HepG2 (cell line): ENCODE results near the gene EEA1.

Experiments
- SMYD3 ChIP-seq: sonication (generic); formaldehyde crosslinking; IDR thresholded peaks from 2 replicates; pipeline ENCODE4 v1.8.1; 2023; ENCODE audit warnings: mild to moderate bottlenecking, missing genetic modification reagents
- SP2 ChIP-seq: sonication (generic); formaldehyde crosslinking; IDR thresholded peaks from 2 replicates; pipeline ENCODE4 v1.5.1; 2020; ENCODE audit warnings: mild to moderate bottlenecking, missing genetic modification reagents
- ZFP1 ChIP-seq: IDR thresholded peaks from 2 replicates; pipeline ENCODE4 v1.6.1; 2016
- ZNF10 ChIP-seq: sonication (generic); formaldehyde crosslinking; IDR thresholded peaks from 2 replicates; pipeline ENCODE4 v1.4.0; 2020; ENCODE audit warnings: mild to moderate bottlenecking, low read depth, missing genetic modification reagents, borderline replicate concordance
- TF ChIP-seq, protein P1 (sequence below): sonication (generic); formaldehyde crosslinking; IDR thresholded peaks from 2 replicates; pipeline ENCODE4 v1.8.1; 2023; ENCODE audit warnings: missing genetic modification reagents, inconsistent platforms, borderline replicate concordance
- TF ChIP-seq, protein P2 (sequence below): sonication (generic); formaldehyde crosslinking; IDR thresholded peaks from 2 replicates; pipeline ENCODE4 v1.5.0; 2020; ENCODE audit warnings: mild to moderate bottlenecking, missing genetic modification reagents, moderate library complexity

DNA sequence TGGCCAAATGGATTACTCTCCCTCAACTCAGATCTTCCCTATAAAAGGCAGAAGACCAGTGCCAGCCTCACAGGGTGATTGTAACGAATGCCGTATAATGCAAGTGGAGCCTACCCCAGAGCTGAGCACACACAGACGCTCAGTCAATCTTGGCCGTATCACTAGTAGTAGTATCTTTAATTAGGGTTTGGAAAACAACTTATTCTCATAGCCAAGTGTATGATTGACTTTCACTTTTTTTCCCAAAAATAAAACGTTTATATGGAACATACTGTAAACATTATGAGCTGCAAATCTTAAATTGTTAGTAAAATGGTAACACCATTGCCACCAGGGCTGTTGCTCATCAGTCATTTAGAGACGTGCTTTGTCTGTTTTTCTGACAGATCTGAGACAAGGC, 195.9 kb downstream of the EEA1 start:
- TF ChIP-seq, protein P1, sequence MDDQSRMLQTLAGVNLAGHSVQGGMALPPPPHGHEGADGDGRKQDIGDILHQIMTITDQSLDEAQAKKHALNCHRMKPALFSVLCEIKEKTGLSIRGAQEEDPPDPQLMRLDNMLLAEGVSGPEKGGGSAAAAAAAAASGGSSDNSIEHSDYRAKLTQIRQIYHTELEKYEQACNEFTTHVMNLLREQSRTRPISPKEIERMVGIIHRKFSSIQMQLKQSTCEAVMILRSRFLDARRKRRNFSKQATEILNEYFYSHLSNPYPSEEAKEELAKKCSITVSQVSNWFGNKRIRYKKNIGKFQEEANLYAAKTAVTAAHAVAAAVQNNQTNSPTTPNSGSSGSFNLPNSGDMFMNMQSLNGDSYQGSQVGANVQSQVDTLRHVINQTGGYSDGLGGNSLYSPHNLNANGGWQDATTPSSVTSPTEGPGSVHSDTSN (CRISPR knock-in tag) = no peak
- TF ChIP-seq ZNF10 (CRISPR knock-in tag) = no peak
- TF ChIP-seq ZFP1 (CRISPR knock-in tag) = no peak
- TF ChIP-seq, protein P2, sequence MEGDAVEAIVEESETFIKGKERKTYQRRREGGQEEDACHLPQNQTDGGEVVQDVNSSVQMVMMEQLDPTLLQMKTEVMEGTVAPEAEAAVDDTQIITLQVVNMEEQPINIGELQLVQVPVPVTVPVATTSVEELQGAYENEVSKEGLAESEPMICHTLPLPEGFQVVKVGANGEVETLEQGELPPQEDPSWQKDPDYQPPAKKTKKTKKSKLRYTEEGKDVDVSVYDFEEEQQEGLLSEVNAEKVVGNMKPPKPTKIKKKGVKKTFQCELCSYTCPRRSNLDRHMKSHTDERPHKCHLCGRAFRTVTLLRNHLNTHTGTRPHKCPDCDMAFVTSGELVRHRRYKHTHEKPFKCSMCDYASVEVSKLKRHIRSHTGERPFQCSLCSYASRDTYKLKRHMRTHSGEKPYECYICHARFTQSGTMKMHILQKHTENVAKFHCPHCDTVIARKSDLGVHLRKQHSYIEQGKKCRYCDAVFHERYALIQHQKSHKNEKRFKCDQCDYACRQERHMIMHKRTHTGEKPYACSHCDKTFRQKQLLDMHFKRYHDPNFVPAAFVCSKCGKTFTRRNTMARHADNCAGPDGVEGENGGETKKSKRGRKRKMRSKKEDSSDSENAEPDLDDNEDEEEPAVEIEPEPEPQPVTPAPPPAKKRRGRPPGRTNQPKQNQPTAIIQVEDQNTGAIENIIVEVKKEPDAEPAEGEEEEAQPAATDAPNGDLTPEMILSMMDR = no peak
- TF ChIP-seq SMYD3 = no peak
- no peak for TF ChIP-seq SP2 (CRISPR knock-in tag)
